Measurements from ENCODE around the gene KLK15.
A peak's percentile ranks its signal among the peaks of the same experiment; 100 is the strongest.

The KLK15 gene

GRCh38 chr19:50798659-50799546, 34.5 kb downstream of the KLK15 start:
- no peak for TF ChIP-seq FOXP2 (optimal IDR thresholded peaks at IDR 0.05; ENCODE audit: borderline replicate concordance, extremely low read depth, extremely low read length, insufficient read depth)
- peak; percentile 10; the same call in 1 of the 2 replicates for TF ChIP-seq POLR2AphosphoS5 (IDR thresholded peaks at IDR 0.05; ENCODE audit: low read depth, low read length)

GRCh38 chr19:50797781-50798658, 35.4 kb downstream of the KLK15 start:
- no peak for TF ChIP-seq SIN3A (IDR thresholded peaks at IDR 0.05; ENCODE audit: borderline replicate concordance, insufficient read depth, low read length)
- no peak for TF ChIP-seq TAF1 (IDR thresholded peaks at IDR 0.05; ENCODE audit: borderline replicate concordance, insufficient read depth, low read length)
- TF ChIP-seq FOXP2 (optimal IDR thresholded peaks at IDR 0.05; ENCODE audit: borderline replicate concordance, extremely low read depth, extremely low read length, insufficient read depth) = no peak
- TF ChIP-seq POLR2AphosphoS5 (IDR thresholded peaks at IDR 0.05; ENCODE audit: low read depth, low read length) = peak; percentile 73; the same call in 1 of the 2 replicates
- TF ChIP-seq REST (IDR thresholded peaks at IDR 0.05; ENCODE audit: insufficient read depth in 1 of 2, low read depth in 2 of 2, low read length in 2 of 2) = peak; percentile 60 to 75; a peak in 2 of 4 replicates

- TF ChIP-seq SIN3A (IDR thresholded peaks at IDR 0.05; ENCODE audit: borderline replicate concordance, insufficient read depth, low read length) = no peak
Observed at GRCh38 chr19:50797429-50797780, 36.0 kb downstream of the KLK15 start.

- TF ChIP-seq SIN3A (IDR thresholded peaks at IDR 0.05; ENCODE audit: borderline replicate concordance, insufficient read depth, low read length) (no peak), REST (IDR thresholded peaks at IDR 0.05; ENCODE audit: insufficient read depth in 1 of 2, low read depth in 2 of 2, low read length in 2 of 2) (no peak), POLR2AphosphoS5 (IDR thresholded peaks at IDR 0.05; ENCODE audit: low read depth, low read length) (no peak), FOXP2 (optimal IDR thresholded peaks at IDR 0.05; ENCODE audit: borderline replicate concordance, extremely low read depth, extremely low read length, insufficient read depth) (no peak), TAF1 (IDR thresholded peaks at IDR 0.05; ENCODE audit: borderline replicate concordance, insufficient read depth, low read length) (no peak)
Observed at GRCh38 chr19:50796634-50797428, 36.5 kb downstream of the KLK15 start.

- no peak for TF ChIP-seq TAF1 (IDR thresholded peaks at IDR 0.05; ENCODE audit: borderline replicate concordance, insufficient read depth, low read length)
- TF ChIP-seq SIN3A (IDR thresholded peaks at IDR 0.05; ENCODE audit: borderline replicate concordance, insufficient read depth, low read length) = peak; percentile 31; the same call in 1 of the 2 replicates
- peak; percentile 24 for TF ChIP-seq POLR2AphosphoS5 (IDR thresholded peaks at IDR 0.05; ENCODE audit: low read depth, low read length)
Observed at GRCh38 chr19:50796128-50796633, 37.2 kb downstream of the KLK15 start.

- no peak for TF ChIP-seq REST (IDR thresholded peaks at IDR 0.05; ENCODE audit: insufficient read depth in 1 of 2, low read depth in 2 of 2, low read length in 2 of 2)
- TF ChIP-seq POLR2AphosphoS5 (IDR thresholded peaks at IDR 0.05; ENCODE audit: low read depth, low read length) = no peak; the same call in 1 of the 2 replicates
- no peak for TF ChIP-seq SIN3A (IDR thresholded peaks at IDR 0.05; ENCODE audit: borderline replicate concordance, insufficient read depth, low read length)
- no peak for TF ChIP-seq FOXP2 (optimal IDR thresholded peaks at IDR 0.05; ENCODE audit: borderline replicate concordance, extremely low read depth, extremely low read length, insufficient read depth)
- no peak for TF ChIP-seq TAF1 (IDR thresholded peaks at IDR 0.05; ENCODE audit: borderline replicate concordance, insufficient read depth, low read length)
Observed at GRCh38 chr19:50795664-50796073, 37.7 kb downstream of the KLK15 start.

Measured in PFSK-1 (cell line).